Transverse colon (tissue), 4 donors: Measurements from ENCODE around the gene ACOT11. TPM values are rescaled to one million over a fixed set of nuclear protein-coding genes. Genes with fewer than 3 reads are reported as not detected.
"Not testable (repeated sequence)": the region's sequence is repeated elsewhere in the genome, so short reads cannot be mapped to it uniquely, and the experiment has no call there.

Experiments
- DNase-seq: peaks from one replicate; pipeline ENCODE4 v3.0.0-alpha.2; 2019
- H3K27ac ChIP-seq, 4 donors: fragments of 200-600 bp; sonication (generic); 2 replicates each; pipeline ENCODE4 v1.5.1; 2016 to 2018; ENCODE audit warnings: inconsistent platforms in 4 of 4
- H3K27me3 ChIP-seq: fragments of 200-600 bp; sonication (generic); 2 replicates; pipeline ENCODE4 v1.5.1; 2017; ENCODE audit warnings: inconsistent platforms
- H3K36me3 ChIP-seq, 4 donors: fragments of 200-600 bp; sonication (generic); 2 replicates each; pipeline ENCODE4 v1.5.1; 2017 to 2019; ENCODE audit warnings: inconsistent platforms in 4 of 4
- H3K4me1 ChIP-seq, 4 donors: fragments of 200-600 bp; sonication (generic); 2 replicates each; pipeline ENCODE4 v1.5.1; 2017 to 2020; ENCODE audit warnings: inconsistent platforms in 4 of 4
- H3K4me3 ChIP-seq, 4 donors: fragments of 200-600 bp; sonication (generic); 1 replicate in 1 of 4; 2 replicates in 3 of 4; pipeline versions ENCODE4 v1.5.1 to v1.6.1; 2017 to 2019; ENCODE audit warnings: inconsistent platforms in 4 of 4
- H3K9me3 ChIP-seq, 2 donors: fragments of 200-600 bp; sonication (generic); 2 replicates each; pipeline ENCODE4 v1.5.1; 2017 to 2019; ENCODE audit warnings: inconsistent platforms in 2 of 2
- EP300 ChIP-seq: sonication (generic); formaldehyde crosslinking; IDR thresholded peaks from one replicate; pipeline ENCODE4 v1.6.1; 2017; ENCODE audit warnings: antibody characterized with exemption, low read depth
- POLR2A ChIP-seq: fragments of 450-650 bp; IDR thresholded peaks from one replicate; pipeline ENCODE4 v1.6.1; 2016; ENCODE audit warnings: antibody characterized with exemption, mild to moderate bottlenecking, moderate library complexity
- POLR2AphosphoS5 ChIP-seq, 3 donors: sonication (generic); formaldehyde crosslinking; IDR thresholded peaks; one replicate each; pipeline ENCODE4 v1.6.1; 2016; ENCODE audit warnings: antibody characterized with exemption in 3 of 3
- WGBS, 2 donors: methylation state at CpG; one replicate each; pipeline ENCODE4 v1.1.5; 2018; ENCODE audit warnings: low coverage in 1 of 2; 5-methylcytosine and 5-hydroxymethylcytosine counted together
- in situ Hi-C, 4 donors: fragments of 200-750 bp; cut with MboI; loops; one replicate each; pipeline versions ENCODE4 v1.15.0 to v1.15.1; 2017; ENCODE audit warnings: low sequenced_read_pairs in 3 of 4, low pct_ligation_motif_present in 1 of 4, low pct_unique_long_range_greater_than_20kb in 1 of 4
- intact Hi-C: fragments of 100-400 bp; cut with DNase I; formaldehyde crosslinking; loops from one replicate; pipeline ENCODE4 v1.15.1; 2023; ENCODE audit warnings: low total_unique reads
- total RNA-seq, 4 donors: library from RNA; depleted of rRNA; stranded (reverse); fragments of >200 nt; gene quantifications; one replicate each; pipeline ENCODE4 v1.1.0, GENCODE V29; 2016
- TF ChIP-seq, protein P1 (sequence below), 5 experiments: fragments of 200-600 bp in 3 of 5; fragments of 450-650 bp in 2 of 5; sonication (generic) in 3 of 5; IDR thresholded peaks; 1 replicate in 2 of 5; 2 replicates in 3 of 5; pipeline ENCODE4 v1.5.1; 2016 to 2017; ENCODE audit warnings: antibody characterized with exemption in 5 of 5, inconsistent platforms in 3 of 5, mild to moderate bottlenecking in 2 of 5, moderate library complexity in 1 of 5

The ACOT11 gene
- total RNA-seq, 4 donors from 2014 or later = 70.6 to 79.7 (median 75.3) TPM

DNA sequence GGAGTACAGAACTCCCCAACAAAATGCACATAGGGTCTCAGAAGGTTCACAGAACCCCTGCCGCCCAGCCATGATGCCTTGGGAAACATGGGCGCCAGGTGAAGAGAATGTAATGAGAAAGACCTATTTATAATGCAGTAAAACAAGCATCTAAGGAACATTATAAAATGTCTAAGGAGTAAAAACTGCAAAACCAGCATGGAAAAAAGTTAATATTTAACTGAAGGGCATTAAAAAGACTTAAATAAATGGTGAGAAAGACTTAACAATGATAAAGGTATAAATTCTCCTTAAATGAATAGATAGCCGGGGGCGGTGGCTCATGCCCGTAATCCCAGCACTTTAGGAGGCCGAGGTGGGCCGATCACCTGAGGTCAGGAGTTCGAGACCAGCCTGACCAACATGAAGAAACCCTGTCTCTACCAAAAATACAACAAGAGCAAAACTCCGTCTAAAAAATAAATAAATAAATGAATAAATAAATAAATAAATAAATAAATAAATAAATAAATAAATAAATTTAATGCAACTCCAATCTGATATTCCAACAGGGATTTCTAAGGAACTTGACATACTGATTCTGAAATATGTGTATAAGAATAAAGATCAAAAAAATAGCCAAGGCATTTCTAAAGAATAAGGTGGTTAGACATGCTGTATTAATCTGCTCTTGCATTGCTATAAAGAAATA, 27.3 kb upstream of the ACOT11 start:
- no peak for DNase-seq
- Histone ChIP-seq H3K4me1 (peaks cover 0 to 4% (median 1%) of the 10 kb centered on the region in 4 donors), H3K27ac (no peak overlapping the region), H3K4me3 (no peak overlapping the region), H3K9me3 (no peaks in the 10 kb centered on the region), H3K27me3 (no peaks in the 10 kb centered on the region), H3K36me3 (no peaks in the 10 kb centered on the region)
- 55 to 79% methylated on average over 7 to 9 of the region's 9 CpGs for WGBS, 2 donors
- in situ Hi-C loops (no loop called here), intact Hi-C loops (no loop called here)
- no peak for TF ChIP-seq EP300
- TF ChIP-seq POLR2A = no peak
- TF ChIP-seq POLR2AphosphoS5 (IDR thresholded peaks at IDR 0.05) = no peak
- TF ChIP-seq, protein P1, sequence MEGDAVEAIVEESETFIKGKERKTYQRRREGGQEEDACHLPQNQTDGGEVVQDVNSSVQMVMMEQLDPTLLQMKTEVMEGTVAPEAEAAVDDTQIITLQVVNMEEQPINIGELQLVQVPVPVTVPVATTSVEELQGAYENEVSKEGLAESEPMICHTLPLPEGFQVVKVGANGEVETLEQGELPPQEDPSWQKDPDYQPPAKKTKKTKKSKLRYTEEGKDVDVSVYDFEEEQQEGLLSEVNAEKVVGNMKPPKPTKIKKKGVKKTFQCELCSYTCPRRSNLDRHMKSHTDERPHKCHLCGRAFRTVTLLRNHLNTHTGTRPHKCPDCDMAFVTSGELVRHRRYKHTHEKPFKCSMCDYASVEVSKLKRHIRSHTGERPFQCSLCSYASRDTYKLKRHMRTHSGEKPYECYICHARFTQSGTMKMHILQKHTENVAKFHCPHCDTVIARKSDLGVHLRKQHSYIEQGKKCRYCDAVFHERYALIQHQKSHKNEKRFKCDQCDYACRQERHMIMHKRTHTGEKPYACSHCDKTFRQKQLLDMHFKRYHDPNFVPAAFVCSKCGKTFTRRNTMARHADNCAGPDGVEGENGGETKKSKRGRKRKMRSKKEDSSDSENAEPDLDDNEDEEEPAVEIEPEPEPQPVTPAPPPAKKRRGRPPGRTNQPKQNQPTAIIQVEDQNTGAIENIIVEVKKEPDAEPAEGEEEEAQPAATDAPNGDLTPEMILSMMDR (IDR thresholded peaks at IDR 0.05) = no peak

DNA sequence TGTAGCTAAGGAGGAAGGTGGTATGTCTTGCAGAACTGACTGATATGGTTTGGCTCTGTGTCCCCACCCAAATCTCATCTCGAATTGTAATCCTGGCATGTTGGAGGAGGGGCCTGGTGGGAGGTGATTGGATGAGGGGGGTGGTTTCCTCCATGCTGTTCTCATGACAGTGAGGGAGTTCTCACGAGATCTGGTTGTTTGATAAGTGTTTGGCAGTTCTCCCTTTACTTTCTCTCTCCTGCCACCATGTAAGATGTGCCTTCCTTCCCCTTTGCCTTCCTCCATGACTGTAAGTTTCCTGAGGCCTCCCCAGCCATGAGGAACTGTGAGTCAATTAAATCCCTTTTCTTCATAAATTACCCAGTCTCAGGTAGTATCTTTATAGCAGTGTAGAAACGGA, 21.5 kb upstream of the ACOT11 start:
- H3K27ac ChIP-seq, H3K36me3 ChIP-seq, H3K27me3 ChIP-seq, H3K4me1 ChIP-seq, in situ Hi-C loops, H3K4me3 ChIP-seq, DNase-seq, H3K9me3 ChIP-seq: not testable (repeated sequence)
- 76 to 83% methylated on average over 3 of the region's 3 CpGs for WGBS, 2 donors
- intact Hi-C loops = loop anchor here (5.0 kb wide), 1 partner anchor 1639 kb away; no protein-coding TSS in a partner anchor

DNA sequence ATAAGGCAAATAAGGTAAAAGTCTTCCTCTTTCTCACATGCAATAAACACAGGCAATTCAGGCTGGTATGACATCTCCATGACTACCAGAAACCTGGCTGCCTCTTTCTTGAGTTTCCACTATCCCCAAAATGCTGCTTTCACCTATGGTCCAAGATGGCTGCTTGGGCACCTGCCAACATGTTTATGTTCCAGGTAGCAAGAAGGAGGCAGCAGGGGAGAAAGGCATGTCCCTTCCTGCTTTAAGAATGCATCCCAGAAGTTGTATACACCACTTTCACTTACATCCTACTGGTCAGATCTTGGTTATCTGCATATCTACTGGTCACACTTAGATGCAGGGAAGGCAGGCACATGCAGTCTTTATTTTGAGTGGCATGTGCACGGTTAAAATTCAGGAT, 19.4 kb upstream of the ACOT11 start:
- DNase-seq = no peak
- Histone ChIP-seq H3K27ac (no peak overlapping the region), H3K4me3 (no peak overlapping the region), H3K4me1 (no peaks in the 10 kb centered on the region), H3K27me3 (no peaks in the 10 kb centered on the region), H3K36me3 (no peaks in the 10 kb centered on the region), H3K9me3 (no peaks in the 10 kb centered on the region)
- in situ Hi-C loops (no loop called here), intact Hi-C loops (loop anchor here (5.0 kb wide), 1 partner anchor 1641 kb away; no protein-coding TSS in a partner anchor)
- TF ChIP-seq EP300 (no peak), POLR2AphosphoS5 (IDR thresholded peaks at IDR 0.05) (no peak), POLR2A (no peak)
- TF ChIP-seq, protein P1 (IDR thresholded peaks at IDR 0.05) = no peak
- 72 to 89% methylated on average over 1 of the region's 1 CpG for WGBS, 2 donors

DNA sequence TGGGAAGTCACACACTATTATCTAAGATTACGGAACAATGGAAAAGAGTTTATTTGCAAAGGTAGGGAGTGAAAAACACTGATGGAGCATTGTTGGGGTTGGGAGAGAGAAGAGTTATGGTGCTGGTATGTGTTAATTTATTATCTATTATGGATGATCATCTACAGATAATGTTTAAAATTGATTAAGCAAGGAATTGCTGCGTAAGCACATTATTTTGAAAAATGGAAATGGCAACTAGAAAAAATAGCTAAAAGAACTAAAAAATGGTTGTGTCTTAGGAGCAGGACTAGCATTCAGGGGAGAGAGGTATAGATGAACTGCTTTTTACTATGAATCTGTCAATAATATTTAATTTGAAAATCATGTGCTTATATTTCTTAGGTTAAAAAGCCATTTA, 16.0 kb upstream of the ACOT11 start:
- intact Hi-C loops (no loop called here), in situ Hi-C loops (no loop called here)
- Histone ChIP-seq H3K27ac (no peak overlapping the region), H3K9me3 (no peaks in the 10 kb centered on the region), H3K27me3 (no peaks in the 10 kb centered on the region), H3K36me3 (no peaks in the 10 kb centered on the region), H3K4me3 (no peak overlapping the region), H3K4me1 (no peaks in the 10 kb centered on the region)
- TF ChIP-seq POLR2AphosphoS5 (IDR thresholded peaks at IDR 0.05) (no peak), POLR2A (no peak), EP300 (no peak)
- TF ChIP-seq, protein P1 (IDR thresholded peaks at IDR 0.05) = no peak
- no peak for DNase-seq
- 96 to 97% methylated on average over 2 of the region's 2 CpGs for WGBS, 2 donors

DNA sequence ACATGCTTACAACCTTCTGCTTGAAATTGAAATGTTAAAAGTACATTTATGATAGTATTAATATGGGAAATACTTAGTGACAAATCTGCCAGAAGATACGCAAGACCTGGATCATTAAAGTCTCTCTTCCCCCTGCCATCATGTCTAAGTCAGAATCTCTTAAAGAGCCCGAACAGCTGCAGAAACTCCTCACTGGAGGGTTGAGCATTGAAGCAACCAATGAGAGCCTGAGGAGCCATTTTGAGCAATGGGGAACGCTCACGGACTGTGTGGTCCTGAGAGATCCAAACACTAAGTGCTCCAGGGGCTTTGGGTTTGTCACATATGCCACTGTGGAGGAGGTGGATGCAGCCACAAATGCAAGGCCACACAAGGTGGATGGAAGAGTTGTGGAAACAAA, 11.4 kb upstream of the ACOT11 start:
- H3K27me3 ChIP-seq, intact Hi-C loops, DNase-seq, H3K27ac ChIP-seq, H3K4me3 ChIP-seq, H3K9me3 ChIP-seq, in situ Hi-C loops, H3K4me1 ChIP-seq, H3K36me3 ChIP-seq: not testable (repeated sequence)
- WGBS, 2 donors = 89 to 94% methylated on average over 2 to 4 of the region's 4 CpGs
